GM21390 (cell line): Measurements from ENCODE around the gene GRIN1.
"Not testable (repeated sequence)": the region's sequence is repeated elsewhere in the genome, so short reads cannot be mapped to it uniquely, and the experiment has no call there.

Experiments used
- ATAC-seq: cut with Tn5 transposase; IDR thresholded peaks from one replicate; pipeline ENCODE4 v1.9.1; 2021; ENCODE audit not compliant: unreplicated experiment

The GRIN1 gene

GRCh38 chr9:137128158-137128861, 10.6 kb upstream of the GRIN1 start:
- ATAC-seq: no peak

- ATAC-seq: peak; percentile 13
These were observed 10.0 kb upstream of the GRIN1 start for GRCh38 chr9:137128862-137129455.

- peak; percentile 75 for ATAC-seq
These were observed 9.3 kb upstream of the GRIN1 start for GRCh38 chr9:137129456-137130175.

GRCh38 chr9:137130176-137130755, 8.7 kb upstream of the GRIN1 start:
- no peak for ATAC-seq

- ATAC-seq: no peak
These were observed 4.8 kb upstream of the GRIN1 start for GRCh38 chr9:137134191-137134590.

GRCh38 chr9:137135154-137135553, 3.8 kb upstream of the GRIN1 start:
- ATAC-seq: not testable (repeated sequence)

- ATAC-seq: no peak
These were observed 2.6 kb upstream of the GRIN1 start for GRCh38 chr9:137136261-137136880.

GRCh38 chr9:137136881-137137607, 1.9 kb upstream of the GRIN1 start:
- ATAC-seq: no peak

- ATAC-seq: no peak
These were observed 764 bp upstream of the GRIN1 start for GRCh38 chr9:137138058-137138721.

- ATAC-seq: no peak
These were observed 655 bp downstream of the GRIN1 start for GRCh38 chr9:137139468-137140150.

- ATAC-seq: no peak
These were observed 1.4 kb downstream of the GRIN1 start for GRCh38 chr9:137140151-137141012.

GRCh38 chr9:137141050-137141810, 2.3 kb downstream of the GRIN1 start:
- ATAC-seq: no peak

- no peak for ATAC-seq
These were observed 3.3 kb downstream of the GRIN1 start for GRCh38 chr9:137141976-137142936.

- no peak for ATAC-seq
These were observed 4.5 kb downstream of the GRIN1 start for GRCh38 chr9:137143459-137143858.

- ATAC-seq: no peak
These were observed 7.0 kb downstream of the GRIN1 start for GRCh38 chr9:137145731-137146526.

- ATAC-seq: no peak
These were observed 7.6 kb downstream of the GRIN1 start for GRCh38 chr9:137146527-137146918.
